C1 segment of cervical spinal cord (tissue), 14 donors: ENCODE results near the gene RASA3.
"Not testable (repeated sequence)": the region's sequence is repeated elsewhere in the genome, so short reads cannot be mapped to it uniquely, and the experiment has no call there.

Experiments used
- DNase-seq, 14 donors: peaks; one replicate each; lab custom pipeline; 2025; lab: John Stamatoyannopoulos, UW

Gene RASA3

GRCh38 chr13:114022309-114022669 is 110.1 kb downstream of the RASA3 start:
- DNase-seq: no peak

- peak in 8 of 14 donors; percentile 10 to 80 (median 38) for DNase-seq
Observed at GRCh38 chr13:114021464-114022308, 110.7 kb downstream of the RASA3 start.

DNA sequence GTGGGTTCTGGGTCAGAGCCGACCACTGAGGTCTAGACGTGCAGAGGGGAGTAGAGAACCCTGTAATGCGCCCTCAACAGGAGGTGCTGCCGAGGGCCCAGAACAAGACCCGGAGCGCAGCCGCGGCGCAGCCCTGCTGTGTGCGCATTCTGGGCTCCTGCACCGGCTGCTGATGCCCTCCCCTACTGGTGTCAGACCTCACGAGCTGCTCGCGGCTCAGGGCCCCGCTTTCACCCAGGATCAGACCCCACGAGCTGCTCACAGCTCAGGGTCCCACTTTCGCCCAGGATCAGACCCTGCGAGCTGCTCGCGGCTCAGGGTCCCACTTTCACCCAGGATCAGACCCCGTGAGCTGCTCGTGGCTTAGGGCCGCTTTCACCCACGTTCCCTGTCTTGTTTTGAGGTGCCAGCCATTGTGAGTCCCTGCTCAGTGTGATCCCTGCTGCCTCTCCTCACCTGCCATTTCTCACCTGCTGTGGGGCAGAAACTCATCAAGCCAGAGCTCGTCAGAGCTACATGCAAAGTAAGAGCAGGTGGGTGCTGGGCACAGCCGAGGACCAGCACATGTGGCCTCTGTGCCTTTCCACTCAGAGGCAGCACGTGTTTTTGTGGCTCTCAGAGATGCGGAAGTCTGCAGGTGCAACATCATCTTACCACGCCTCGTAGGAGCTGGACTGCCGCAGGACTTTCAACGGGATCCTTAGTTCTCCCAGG is 111.5 kb downstream of the RASA3 start:
- DNase-seq: no peak

GRCh38 chr13:114020134-114020533 is 112.3 kb downstream of the RASA3 start:
- DNase-seq: not testable (repeated sequence)

- DNase-seq: no peak
Observed at GRCh38 chr13:114019367-114019766, 113.1 kb downstream of the RASA3 start.

DNA sequence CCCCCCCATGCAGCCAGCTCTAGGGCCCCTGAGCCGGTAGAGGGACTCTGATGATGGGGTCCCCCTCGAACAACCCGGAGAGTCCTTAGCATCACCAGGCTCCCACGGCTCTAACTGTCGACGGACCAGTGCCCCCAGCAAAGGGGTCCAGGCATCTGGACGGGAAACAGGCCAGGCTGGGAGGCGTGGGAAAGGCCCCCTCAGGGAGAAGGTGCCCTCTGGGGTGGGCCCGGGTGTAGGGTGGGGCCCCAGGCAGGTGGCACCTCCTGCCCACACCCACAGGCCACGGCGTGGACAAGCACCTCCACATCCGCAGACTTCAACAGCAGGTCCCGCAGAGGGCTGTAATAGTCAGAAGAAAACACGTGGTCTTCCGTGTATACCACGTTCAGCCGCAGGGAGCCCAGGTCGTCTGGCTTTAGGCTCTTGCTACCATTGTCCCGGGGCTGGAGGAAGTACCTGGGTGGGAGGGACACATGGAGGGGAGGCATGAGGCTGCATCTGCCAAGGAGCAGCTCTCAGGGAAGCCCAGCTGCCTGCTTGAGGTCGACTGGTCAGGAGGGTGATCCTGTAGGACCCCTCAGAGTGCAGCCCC is 113.9 kb downstream of the RASA3 start:
- DNase-seq: no peak

- DNase-seq: no peak
Observed at GRCh38 chr13:114017966-114018365, 114.5 kb downstream of the RASA3 start.

DNA sequence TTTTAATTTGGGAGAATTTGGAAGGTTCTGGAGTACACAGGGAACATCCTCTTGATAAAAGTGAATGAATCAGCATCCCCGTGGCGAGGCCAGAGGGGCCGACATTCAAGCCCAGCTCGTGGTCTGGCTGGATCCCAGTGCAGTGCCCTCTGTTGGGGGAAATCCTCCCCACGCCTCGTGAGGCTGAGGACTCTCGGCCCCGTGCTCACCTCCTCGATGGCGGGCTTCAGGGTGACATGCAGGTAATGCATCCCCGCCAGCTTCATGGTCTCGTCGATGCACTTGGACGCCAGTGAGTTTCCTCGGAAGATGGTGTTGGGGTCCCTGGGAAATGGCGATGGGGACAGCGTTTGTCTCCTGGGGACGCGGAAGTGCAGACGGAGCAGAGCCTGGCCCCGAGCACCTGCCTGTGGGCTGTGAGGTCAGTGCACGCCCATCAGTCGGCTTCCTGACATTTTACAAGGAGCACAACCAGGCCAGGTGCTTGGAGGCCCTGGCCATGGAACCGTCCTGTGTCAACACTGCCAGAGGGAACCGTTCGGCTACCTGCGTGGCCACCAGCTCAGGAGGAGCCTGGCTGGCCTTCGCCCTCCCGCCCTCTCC is 115.3 kb downstream of the RASA3 start:
- DNase-seq: no peak

- no peak for DNase-seq
Observed at GRCh38 chr13:114016321-114017027, 115.9 kb downstream of the RASA3 start.

- no peak for DNase-seq
Observed at GRCh38 chr13:114015969-114016295, 116.5 kb downstream of the RASA3 start.

DNA sequence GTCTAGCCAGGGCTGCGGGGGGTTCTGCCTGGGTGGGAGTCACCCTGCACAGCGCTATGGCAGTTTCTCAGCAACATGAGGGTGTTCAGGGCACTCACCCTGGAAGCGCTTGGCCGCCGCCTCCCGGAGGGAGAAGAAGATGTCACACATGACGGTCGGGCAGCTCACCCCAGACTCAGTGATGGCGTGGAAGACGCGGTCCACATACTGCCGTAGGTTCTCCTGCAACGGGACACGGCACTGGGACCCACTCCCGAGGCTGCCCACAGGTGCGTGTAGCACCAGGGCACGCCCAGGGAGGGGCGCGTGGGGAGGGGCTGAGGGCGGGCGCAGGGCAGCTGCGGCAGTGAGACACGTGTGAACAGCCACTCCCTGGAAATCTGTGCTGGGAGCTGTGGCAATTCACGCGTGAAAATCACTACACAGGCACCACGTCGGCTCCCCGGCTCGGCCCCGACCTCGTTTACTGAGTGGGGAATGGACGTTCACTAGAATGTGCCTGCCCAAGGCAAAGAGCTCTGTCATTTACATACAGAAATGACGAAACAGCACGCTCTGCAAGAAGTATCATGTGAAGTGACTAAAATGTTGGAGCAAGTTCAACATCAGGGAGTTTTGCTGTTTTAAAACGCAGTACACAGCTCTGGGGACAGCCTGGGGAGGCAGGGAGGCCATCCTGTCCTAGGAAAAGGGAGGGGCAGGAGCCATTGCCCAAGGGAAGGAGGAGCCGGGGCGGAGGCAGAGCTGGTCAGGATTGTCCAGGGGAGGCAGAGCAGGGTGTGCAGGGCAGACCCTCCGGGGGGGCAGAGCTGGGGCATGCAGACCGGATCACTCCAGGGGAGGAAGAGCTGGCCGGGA is 117.1 kb downstream of the RASA3 start:
- DNase-seq: no peak

DNA sequence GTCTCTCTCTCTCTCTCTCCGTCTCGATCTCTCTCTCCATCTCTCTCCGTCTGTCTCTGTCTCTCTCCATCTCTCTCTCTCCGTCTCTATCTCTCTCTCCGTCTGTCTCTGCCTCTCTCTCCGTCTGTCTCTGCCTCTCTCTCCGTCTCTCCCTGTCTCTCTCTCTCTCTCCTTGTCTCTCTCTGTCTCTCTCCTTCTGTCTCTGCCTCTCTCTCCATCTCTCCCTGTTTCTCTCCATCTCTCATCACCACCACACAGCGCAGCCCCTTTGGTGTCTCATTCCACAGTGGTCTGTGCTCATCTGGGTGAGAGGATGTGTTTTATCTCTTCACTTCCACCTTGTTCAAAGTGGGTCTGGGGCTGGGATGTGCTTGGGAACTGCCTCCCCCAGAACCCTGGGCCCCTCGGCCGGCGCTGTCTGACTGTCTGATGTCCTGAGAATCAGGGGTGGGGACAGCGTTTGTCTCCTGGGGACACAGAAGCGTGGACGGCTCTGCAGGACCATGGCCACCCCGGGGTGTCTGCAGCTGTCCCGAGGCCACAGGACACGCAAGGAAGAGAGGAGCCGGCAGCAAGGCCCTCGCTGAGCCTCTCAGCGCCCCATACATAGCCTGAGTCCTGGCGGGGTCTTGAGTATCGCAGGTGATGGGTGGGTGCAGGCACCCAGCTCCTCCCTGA is 118.3 kb downstream of the RASA3 start:
- no peak for DNase-seq

DNA sequence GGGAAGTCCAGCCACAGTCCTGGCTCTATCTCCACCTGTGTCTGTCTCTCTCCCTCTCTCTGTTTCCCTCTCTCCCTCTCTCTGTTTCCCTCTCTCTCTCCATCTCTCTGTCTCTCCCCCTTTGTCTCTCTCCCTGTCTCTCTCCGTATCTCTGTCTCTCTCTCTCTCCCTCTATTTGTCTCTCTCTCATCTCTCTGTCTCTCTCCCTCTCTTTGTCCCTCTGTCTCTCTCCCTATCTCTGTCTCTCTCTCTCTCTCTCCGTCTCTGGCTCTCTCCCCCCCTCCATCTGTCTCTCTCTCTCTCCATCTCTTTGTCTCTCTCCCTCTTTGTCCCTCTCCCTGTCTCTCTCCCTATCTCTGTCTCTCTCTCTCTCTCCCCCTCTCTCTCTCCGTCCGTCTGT is 119.1 kb downstream of the RASA3 start:
- DNase-seq: no peak

DNA sequence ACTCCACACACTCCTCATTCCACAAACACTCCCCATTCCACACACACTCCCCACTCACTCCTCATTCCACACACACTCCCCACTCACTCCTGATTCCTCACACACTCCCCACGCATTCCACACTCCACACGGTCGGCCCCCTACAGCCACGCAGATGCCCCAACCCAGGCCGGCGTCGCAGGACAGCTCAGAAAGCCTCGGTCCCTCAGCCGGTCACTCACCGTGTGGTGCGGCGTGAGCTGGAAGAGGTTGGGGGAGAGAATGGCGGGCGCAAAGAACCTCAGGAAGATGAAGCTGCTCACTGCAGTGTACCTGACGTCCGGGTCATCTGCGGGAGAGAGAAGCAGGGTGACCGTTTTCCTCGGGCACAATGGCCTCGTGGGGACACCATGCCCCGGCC is 119.5 kb downstream of the RASA3 start:
- no peak for DNase-seq

- no peak for DNase-seq
Observed at GRCh38 chr13:114012141-114012540, 120.3 kb downstream of the RASA3 start.

- DNase-seq: no peak
Observed at GRCh38 chr13:114011226-114011625, 121.2 kb downstream of the RASA3 start.

GRCh38 chr13:114010401-114011101 is 121.9 kb downstream of the RASA3 start:
- no peak for DNase-seq

- no peak for DNase-seq
Observed at GRCh38 chr13:114009590-114010400, 122.6 kb downstream of the RASA3 start.
